Measurements from ENCODE around the gene AIPL1.

AIPL1 gene

DNA sequence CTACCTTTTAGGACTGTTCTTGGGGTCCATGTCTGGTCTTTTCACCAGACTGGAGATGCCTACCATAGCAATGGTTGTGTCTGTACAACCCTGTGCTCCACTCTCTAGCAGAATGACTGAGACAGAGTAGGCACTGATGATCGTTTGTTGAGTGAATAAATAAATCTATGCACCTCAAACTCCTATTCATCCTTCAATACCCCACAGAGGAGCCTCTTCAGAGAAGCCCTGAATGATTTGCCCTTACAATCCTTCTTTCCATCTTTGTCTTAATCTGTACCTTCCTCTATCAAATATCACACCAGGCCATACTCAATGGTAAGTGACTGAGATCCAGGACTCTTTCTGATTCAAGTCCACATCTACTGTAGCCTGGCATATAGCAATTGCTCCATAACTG lies 32.6 kb upstream of the AIPL1 start:
- in situ Hi-C loops (cut with HindIII; ENCODE audit: low sequenced_read_pairs), result no loop called here

DNA sequence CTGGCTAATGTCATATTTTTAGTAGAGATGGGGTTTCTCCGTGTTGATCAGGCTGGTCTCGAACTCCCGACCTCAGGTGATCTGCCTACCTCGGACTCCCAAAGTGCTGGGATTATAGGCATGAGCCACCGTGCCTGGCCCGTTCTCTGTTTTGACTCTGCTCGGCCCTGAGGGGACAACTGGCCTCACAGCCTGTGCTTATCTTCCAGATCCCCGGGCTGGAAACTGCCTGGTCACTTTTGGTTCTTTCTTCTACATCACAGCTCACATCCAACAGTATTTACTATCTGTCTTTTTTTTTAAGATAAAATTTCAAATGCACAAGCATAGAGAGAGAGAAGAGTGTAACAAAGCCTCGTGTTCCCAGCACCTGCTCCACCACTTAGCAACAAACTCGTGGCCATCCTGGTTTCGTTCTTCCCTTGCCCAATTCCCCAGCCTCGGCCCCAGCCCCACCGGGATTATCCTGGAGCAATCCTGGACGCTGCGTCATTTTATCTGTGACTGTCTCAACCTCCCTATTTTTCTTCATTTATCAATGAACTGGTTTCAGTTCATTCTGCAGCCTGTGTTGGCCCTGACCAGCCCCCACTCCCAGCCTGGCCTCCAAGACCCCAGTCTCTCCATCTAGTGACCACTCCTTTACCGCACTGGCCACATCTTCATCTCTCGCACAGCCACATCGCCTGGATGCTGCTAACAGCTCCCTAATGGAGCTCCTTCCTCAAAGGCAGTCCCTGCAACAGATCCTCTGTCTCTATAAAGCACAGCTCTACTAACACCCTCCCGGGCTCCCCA lies 30.5 kb upstream of the AIPL1 start:
- in situ Hi-C loops (cut with HindIII; ENCODE audit: low sequenced_read_pairs), result no loop called here

DNA sequence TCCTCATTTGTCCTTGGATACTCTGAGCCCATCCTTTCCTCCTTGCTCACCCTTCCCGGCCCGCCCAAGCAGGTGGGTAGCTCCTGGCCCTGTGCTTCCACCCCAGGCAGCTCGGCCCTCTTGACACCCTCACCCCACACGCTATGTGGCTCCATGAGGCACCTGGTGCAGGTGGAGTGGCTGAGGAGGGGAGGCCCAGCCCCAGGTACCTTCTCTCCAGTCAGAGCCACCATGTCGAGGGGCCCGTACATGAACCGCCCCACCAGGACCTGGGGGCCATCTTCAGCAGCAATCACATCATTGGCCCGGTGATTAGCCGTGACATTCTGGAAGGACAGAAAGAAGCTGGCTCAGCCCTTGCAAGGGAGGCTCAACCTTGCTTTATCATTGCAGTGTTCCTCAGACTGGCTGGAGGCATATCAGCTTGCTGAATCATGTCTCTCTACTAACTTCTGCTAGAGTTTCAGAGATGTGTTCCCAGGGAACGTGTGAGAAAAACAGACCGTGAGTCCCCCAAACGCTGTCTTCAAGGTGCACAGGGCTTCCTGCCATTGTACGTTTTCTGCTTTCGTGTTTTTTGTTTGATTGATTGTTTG lies 29.6 kb upstream of the AIPL1 start:
- in situ Hi-C loops (cut with HindIII; ENCODE audit: low sequenced_read_pairs), result no loop called here

DNA sequence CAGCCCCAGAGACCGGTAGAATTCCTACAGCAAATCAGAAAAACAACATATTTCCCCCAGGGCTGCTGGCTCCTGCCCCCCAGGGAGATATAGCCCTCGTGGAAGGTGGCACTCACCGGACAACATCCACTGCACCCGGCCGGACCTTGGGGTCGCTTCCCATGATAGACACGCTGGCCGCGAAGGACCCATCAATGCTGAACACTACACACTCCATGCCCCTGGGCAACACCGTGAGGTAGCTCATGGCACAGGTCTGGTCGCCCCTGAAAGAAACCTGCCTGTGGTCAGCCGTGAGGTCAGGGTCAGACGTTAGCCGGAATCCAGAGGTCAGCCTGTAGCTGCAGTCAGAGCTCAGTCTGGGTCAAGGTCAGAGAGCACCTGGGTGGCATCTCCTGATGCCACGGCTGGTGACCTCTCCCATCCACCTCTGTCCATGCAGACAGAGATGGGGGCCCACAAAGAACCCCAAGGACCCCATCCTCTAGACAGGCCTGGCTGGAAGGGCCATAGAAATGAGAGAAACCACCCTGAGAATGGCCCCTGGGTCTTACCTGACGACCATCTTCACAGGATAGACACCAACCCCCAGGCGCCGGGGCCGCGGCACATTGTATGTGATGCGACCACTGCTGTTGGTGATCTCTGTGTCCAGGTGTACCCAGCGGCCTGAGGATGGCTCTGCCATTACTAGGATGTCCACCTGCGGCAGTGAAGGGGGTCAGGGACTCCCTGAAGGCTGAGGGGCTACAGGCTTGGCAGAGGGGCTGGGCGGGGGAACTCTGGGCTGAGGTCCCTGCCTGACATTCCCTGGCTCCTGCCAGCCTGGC lies 28.9 kb upstream of the AIPL1 start:
- in situ Hi-C loops (cut with HindIII; ENCODE audit: low sequenced_read_pairs), result no loop called here

DNA sequence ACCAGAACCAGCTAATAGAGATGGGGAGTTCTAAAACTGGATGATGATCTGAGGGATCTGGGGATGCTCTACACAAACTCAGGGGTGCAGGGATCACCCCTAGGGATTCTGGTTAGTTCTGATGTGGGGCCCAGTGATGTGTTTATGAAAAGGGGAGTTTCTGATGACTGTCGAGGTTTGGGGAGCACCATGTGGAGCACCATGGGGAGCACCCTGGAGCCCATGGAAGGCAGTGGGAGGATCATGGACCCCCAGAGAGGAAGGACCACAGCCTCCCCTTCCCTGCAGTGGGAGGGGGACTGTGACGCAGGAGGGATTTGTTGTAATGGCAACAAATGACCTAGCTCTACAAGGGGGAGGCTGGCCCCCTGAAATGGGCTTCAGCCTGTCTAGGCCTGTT lies 27.8 kb upstream of the AIPL1 start:
- in situ Hi-C loops (cut with HindIII; ENCODE audit: low sequenced_read_pairs), result no loop called here

DNA sequence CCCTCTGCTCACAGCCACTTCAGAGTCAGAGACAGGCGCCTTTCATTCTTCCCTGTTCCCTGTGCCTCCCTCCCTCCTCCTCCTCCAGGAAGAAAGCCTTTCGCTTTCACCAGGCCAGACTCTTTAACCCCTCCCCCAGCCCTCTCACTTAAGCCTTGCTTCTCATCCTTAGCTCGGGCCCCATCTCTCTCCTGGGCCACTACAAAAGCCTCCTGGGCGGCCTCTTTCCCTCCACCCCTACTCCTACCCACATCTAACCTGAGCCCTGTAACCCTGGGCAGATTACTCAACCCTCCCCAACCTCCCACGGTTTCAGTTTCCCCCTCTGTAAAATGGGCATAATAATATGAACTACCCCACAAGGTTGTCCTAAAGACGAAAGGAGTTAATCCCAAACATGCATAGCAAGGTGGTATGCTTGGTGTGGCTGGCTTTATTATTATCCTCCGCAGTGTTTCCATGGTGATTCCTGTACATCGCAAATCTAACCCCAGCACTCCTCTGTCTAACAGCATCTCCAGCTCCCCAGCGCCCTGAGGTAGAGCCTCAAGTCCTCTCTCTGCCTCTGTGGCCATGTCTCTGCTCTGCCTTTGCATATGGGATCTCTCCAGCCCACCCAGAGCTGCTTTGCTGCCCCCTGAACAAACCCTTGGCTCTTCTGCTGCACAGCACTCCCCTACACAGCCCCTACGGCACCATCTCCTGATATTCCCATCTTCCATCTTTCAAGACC lies 27.0 kb upstream of the AIPL1 start:
- in situ Hi-C loops (cut with HindIII; ENCODE audit: low sequenced_read_pairs), result no loop called here

DNA sequence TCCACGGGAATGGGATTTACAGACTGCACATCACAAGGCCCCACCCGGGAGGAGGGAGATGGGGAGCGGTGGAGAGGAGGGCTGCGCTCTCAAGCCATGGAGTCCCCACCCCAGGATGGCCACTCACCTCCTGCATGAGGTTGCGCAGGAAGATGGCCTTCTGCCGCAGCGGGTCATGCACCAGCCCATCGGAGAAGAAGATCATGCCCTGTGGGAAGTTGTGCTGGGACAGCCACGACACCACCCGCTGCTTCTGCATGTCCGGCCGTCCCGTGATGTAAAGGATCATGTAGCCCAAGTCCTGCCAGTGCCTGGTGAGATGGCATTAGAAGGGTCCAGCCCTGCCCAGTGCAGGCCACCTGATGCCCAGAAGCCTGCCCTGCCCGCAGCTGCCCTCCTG lies 26.3 kb upstream of the AIPL1 start:
- in situ Hi-C loops (cut with HindIII; ENCODE audit: low sequenced_read_pairs), result no loop called here

DNA sequence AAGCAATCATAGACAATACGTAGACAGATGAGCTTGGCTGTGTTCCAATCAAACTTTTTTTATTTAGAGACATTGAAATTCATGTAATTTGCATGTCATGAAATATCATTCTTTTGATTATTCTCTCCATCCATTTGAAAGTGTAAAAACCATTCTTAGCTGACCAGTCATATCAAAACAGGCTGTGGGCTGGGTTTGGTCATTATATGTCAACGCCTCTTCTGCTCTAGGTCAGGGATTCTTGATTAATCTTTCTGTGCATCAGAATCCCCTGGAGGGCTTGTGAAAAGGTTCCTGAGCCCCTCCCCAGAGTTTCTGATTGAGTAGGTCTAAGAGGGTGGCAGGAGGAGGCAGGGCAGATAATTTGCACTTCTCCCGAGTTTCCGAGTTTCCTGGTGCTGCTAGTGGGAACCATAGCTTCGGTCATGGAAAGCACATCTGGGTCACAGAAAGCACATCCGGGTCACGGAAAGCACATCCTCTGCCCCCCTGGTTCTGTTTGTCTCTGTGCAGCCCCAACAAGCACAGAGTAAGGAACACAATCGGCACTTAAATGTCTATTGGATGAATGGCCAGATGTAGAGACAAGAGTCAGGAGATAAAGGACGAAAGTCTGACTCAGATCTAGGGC lies 25.7 kb upstream of the AIPL1 start:
- in situ Hi-C loops (cut with HindIII; ENCODE audit: low sequenced_read_pairs), result no loop called here

DNA sequence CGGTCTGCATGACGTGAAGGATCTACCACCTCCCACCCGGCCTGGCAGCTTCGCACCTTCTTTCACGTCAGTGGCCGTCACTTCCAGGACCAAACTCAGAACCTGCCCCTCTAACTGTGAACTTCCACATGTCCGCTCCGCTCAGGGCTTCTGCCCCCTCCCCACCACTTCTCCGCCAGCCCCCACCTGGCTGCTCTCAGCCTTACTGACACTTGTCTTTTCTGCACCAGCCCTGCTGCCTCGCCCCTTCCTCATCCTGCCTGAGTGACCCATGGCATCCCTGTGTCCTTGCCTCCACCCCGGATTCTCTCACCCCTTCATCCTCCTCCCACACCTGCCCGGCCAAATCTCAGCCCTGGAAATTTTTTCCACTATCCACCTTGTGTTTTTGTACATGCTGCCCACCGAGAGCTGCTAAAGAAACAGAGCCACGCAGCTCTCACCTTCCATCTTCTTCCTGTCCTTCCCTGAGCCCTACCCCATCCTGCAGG lies 23.6 kb upstream of the AIPL1 start:
- in situ Hi-C loops (cut with HindIII; ENCODE audit: low sequenced_read_pairs), result no loop called here

DNA sequence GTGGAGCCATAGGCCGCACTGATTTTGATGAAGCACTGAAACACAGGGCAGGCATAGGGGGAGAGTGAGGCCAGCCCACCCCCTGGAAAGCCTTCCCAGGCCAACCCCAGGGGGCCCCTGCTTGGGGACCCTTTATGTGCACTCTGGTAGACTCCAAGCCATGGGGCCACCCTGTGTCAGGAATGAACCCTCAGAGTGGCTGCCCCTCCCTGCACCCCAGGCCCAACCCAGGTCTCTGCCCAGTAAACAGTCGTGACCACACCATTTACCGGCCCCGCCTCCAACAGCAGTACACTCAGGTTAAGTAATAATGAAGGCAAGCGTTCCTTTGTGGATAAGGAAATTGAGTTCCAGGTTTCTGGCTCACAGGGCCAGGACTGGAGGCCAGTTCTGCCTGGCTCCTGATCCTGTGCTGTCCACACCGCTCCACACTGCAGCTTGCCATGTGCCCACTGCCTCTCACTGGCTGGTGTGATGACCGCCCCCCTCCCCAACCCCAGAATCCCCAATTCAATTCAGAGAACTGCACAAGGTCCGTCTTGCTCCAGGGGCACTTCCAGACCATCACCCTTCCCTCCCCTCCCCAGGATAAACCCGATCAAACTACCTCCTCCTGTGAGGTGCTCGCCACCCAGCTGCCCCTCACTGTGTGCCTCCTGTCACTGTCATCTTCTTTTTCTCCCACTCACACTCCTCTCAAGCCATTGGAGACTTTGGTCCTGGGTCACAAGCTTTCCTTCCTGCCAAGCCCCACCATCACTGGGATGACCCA lies 23.0 kb upstream of the AIPL1 start:
- in situ Hi-C loops (cut with HindIII; ENCODE audit: low sequenced_read_pairs), result no loop called here

DNA sequence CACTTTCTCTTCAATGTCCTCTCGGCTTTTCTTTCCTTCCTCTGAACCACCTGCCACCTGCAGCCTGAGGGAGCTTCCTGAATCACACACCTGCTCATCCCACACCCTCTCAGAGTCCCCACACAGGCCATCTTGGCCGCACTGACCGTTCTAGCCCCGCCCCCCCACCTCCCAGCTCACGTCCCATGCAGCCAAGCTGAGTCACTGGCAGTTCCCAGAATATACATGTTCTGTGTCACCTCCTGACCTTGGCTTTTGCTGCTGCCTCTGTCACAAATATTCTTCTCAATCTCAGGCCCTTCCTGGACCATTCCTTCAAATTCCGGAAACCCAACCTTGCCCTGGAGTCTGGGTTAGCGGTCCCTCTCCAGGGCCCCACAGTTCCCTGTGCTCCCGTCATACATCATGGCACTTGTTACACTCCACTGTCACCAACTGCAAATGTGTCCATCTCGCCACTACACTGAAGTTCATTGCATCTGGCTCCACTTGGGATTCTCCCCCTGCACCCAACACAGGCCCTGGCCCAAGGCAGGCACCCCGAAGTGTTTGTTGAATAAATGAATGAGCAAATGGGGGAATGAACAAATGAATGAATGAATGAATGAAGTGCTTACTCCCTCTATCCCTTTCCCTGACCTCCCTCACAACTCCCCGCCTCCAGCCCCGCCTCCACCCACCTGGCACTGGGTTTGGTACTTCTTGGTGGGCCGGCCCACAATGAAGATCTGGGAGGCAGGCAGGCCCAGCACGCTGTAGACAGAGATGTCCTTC lies 22.2 kb upstream of the AIPL1 start:
- in situ Hi-C loops (cut with HindIII; ENCODE audit: low sequenced_read_pairs), result no loop called here

DNA sequence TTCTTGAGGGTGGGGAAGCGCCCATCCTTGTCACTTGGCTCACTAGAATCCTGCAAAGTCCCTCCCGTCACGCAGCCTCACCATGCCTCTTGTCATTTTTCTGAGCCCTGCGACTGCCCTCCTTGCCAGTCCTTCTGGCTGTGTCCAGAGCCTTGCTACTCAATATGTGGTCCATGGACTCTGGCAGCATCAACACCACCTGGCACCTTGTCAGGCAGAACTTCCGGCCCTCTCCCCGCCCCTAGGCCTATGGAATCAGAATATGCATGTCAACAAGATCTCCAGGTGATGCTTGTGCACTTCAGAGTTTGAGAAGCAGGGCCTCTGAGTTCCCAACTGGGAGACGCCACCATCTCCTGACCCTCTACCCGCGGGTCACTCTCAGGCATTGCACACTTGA lies 21.4 kb upstream of the AIPL1 start:
- in situ Hi-C loops (cut with HindIII; ENCODE audit: low sequenced_read_pairs), result no loop called here

DNA sequence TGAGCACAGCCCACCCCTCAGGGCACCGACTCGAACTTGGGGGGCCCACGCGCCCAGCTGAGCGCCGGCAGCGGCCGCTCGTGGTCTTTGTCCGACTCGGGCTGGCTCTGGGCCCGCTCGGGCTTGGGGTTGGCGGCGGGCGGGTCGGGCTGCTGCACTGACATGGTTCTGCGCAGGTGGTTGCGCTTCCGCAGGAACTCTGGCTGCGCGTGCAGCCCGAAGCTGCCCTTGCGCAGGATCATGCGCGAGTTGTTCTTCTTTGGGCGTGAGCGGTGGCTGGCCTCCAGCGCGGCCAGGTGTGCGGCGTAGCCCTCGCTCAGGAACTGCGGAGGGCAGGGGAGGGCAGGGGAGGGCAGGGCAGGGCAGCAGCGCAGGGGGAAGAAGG lies 20.4 kb upstream of the AIPL1 start:
- in situ Hi-C loops (cut with HindIII; ENCODE audit: low sequenced_read_pairs), result no loop called here

DNA sequence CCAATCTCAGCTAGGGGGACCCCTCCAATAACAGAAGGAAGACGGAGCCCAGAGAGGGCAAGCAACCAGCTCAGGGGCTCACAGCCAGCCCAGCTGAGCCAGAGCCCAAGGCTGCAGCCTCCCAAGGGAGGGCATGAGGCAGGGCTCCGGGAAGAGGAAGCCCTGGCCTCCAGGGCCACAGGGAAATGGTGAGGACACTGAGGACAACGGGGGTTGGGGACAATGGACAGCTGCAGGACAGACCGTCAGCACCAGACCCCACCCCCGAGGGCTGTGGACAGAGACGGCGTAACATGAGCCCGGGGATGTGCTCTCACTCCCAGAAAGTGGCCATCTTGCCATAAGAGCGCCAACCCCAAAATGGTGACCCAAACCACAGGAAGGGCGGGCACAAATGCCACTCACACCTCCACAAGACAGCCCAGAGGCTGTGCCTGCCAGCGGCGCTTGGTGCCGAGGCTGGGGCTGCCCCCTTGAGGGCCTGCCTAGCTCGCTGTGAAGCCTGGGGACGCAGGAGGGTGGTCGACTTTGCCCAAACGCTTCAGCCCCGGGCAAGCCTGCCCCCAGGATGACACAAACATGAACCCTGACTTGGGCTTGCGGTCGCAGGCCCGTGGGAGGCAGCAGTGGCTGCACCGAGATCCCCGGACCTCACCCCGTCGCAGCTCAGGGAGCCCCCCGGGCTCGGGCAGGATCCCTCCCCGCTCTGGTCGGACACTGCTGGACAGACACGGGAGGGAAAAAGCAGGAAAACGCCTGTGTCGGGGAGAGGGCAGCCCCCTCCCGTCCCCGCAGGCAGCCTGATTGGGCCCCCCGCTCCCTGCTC lies 19.8 kb upstream of the AIPL1 start:
- in situ Hi-C loops (cut with HindIII; ENCODE audit: low sequenced_read_pairs), result no loop called here

DNA sequence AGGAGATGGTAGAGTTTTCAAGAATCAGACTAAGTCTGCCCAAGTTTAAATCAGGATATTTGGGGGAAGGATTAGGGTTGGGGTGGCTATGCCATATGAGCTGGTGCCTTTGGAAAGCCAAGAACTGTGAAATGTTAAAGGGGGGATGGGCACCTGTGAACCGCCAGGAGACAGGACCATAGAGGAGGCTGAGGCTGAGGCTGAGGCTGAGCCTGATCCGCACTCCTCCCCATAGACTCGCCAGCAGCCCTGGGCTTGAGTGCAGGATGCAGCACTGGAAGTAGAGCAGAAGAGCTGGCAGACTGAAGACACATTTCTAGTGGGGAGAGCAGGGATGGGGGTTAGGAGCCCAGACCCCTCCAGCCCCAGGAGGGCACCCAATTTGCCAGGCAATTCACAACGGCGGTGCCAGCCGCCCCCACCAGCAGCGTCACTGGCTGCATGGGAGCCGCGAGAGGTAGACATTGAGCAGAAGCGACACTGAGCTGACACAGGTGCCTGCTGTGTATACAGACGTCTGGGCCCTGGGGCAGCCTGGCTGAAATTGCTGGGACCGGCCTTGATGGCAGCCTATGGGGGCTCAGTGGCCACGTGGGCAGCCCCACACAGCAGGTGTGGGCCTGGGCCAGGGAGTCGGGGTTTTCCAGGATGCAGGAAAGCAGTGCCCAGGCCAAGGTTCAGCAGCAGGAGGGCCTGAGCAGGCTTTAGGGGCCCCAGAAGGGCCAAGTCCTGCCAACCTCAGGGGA lies 18.5 kb upstream of the AIPL1 start:
- in situ Hi-C loops (cut with HindIII; ENCODE audit: low sequenced_read_pairs), result no loop called here

DNA sequence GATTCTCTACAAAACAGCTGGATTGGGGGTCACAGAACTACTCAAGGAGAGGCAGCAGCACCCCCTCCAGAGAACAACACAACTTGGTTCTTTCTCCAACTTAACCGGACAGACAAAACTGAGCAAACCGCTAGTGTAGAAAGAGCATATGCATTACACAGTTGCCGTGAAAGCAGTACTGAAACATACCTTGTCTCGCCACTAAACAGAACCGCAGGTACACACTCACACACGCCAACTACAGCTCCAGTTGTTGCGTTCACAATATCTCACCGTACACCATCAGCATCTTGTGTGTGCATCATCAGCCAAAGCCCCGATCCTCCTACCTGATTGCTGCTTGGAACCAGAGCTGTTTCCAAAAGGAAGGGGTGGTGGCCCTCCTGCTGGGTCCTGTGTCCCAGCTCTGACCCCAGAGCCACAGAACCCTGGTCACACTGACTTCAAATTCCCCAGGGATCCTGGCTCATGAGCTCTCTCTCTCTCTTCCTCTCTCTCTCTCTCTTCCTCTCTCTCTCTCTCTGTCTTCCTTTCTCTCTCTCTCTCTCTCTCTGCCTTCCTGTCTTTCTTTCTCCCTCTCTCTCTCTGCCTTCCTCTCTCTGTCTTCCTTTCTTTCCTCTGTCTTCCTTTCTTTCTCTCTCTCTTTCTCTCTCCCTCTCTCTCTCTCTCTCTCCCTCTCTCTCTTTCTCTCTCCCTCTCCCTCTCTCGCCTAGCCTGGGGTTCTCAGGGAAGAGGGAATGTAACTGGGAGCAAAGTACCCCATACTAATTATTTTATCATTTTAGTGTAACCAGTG lies 17.7 kb upstream of the AIPL1 start:
- in situ Hi-C loops (cut with HindIII; ENCODE audit: low sequenced_read_pairs), result no loop called here
